Calu3 (cell line): Measurements from ENCODE around the gene RNF213. TPM values are rescaled to one million over a fixed set of nuclear protein-coding genes. Genes with fewer than 3 reads are reported as not detected.

Source experiments
- BruUV-seq: library from RNA; stranded (reverse); fragments of 400-500 nt; replicated peaks from 2 replicates; lab custom pipeline; 2021; lab: Mats Ljungman, UMichigan
- CTCF ChIA-PET: fragments of 300-600 bp; sonication (Branson Sonifier 250); formaldehyde crosslinking; loops from one replicate; lab custom pipeline; 2022; ENCODE audit warnings: antibody characterized with exemption; lab: Charles Lee
- DNase-seq: peaks from one replicate; pipeline ENCODE4 v3.0.0; 2022
- H3K27ac Mint-ChIP-seq: one replicate; pipeline ENCODE4 v1.8.0; 2022; ENCODE audit warnings: mixed read lengths; ENCODE audit not compliant: unreplicated experiment
- H3K27me3 Mint-ChIP-seq: one replicate; pipeline ENCODE4 v1.8.0; 2022; ENCODE audit warnings: mixed read lengths; ENCODE audit not compliant: unreplicated experiment
- H3K36me3 Mint-ChIP-seq: one replicate; pipeline ENCODE4 v1.8.0; 2022; ENCODE audit warnings: mild to moderate bottlenecking, moderate library complexity, mixed read lengths; ENCODE audit not compliant: insufficient read depth, unreplicated experiment
- H3K4me1 Mint-ChIP-seq: one replicate; pipeline ENCODE4 v1.8.0; 2022; ENCODE audit warnings: mild to moderate bottlenecking, low read depth, mixed read lengths; ENCODE audit not compliant: unreplicated experiment
- H3K4me3 Mint-ChIP-seq: one replicate; pipeline ENCODE4 v1.8.0; 2022; ENCODE audit warnings: mild to moderate bottlenecking, low read depth, moderate library complexity, mixed read lengths; ENCODE audit not compliant: unreplicated experiment
- H3K9me3 Mint-ChIP-seq: one replicate; pipeline ENCODE4 v1.8.0; 2022; ENCODE audit warnings: low read depth, mixed read lengths; ENCODE audit not compliant: unreplicated experiment
- intact Hi-C: fragments of 100-400 bp; cut with micrococcal nuclease; formaldehyde crosslinking; loops from one replicate; pipeline ENCODE4 v1.10.0; 2022; ENCODE audit not compliant: unreplicated experiment
- total RNA-seq: library from RNA; stranded (reverse); gene quantifications from 2 replicates; pipeline ENCODE4 v1.2.3, GENCODE V29; 2022
- TF ChIP-seq, protein P1 (sequence below): fragments of 200-600 bp; IDR thresholded peaks from one replicate; pipeline ENCODE4 v1.8.0; 2022; ENCODE audit warnings: antibody characterized with exemption; ENCODE audit not compliant: unreplicated experiment

Gene RNF213
- total RNA-seq, 1 experiment from 2014 or later: 221 TPM

DNA sequence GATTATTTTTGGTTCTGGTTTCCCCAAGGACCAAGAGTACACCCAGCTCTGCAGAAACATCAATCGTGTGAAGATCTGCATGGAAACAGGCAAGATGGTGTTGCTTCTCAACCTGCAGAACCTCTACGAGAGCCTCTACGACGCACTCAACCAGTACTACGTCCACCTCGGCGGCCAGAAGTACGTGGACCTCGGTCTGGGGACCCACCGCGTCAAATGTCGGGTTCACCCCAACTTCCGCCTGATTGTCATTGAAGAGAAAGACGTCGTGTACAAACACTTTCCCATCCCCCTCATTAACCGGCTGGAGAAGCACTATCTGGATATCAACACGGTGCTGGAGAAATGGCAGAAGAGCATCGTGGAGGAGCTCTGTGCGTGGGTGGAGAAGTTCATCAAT, 86.9 kb downstream of the RNF213 start:
- Mint-ChIP-seq H3K27ac (no peak overlapping the region), H3K36me3 (peaks cover 66% of the 10 kb centered on the region), H3K4me3 (no peak overlapping the region), H3K9me3 (no peaks in the 10 kb centered on the region), H3K27me3 (no peaks in the 10 kb centered on the region), H3K4me1 (no peaks in the 10 kb centered on the region)
- intact Hi-C loops: no loop called here
- no peak for DNase-seq
- BruUV-seq: no TSS peak
- TF ChIP-seq, protein P1, sequence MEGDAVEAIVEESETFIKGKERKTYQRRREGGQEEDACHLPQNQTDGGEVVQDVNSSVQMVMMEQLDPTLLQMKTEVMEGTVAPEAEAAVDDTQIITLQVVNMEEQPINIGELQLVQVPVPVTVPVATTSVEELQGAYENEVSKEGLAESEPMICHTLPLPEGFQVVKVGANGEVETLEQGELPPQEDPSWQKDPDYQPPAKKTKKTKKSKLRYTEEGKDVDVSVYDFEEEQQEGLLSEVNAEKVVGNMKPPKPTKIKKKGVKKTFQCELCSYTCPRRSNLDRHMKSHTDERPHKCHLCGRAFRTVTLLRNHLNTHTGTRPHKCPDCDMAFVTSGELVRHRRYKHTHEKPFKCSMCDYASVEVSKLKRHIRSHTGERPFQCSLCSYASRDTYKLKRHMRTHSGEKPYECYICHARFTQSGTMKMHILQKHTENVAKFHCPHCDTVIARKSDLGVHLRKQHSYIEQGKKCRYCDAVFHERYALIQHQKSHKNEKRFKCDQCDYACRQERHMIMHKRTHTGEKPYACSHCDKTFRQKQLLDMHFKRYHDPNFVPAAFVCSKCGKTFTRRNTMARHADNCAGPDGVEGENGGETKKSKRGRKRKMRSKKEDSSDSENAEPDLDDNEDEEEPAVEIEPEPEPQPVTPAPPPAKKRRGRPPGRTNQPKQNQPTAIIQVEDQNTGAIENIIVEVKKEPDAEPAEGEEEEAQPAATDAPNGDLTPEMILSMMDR: no peak
- CTCF ChIA-PET: no interaction called here

DNA sequence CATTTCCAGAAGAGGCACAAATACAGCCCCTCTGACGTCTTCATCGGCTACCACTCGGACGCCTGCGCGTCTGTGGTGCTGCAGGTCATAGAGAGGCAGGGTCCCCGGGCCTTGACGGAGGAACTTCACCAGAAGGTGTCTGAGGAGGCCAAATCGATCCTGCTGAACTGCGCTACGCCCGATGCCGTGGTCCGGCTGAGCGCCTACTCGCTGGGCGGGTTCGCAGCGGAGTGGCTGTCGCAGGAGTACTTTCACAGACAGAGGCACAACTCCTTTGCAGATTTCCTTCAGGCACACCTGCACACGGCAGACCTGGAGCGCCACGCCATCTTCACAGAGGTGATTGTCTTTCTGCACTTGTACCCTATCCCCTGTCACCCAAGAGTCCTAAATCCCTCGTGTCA, 87.3 kb downstream of the RNF213 start:
- no peaks in the 10 kb centered on the region for H3K4me1 Mint-ChIP-seq
- no TSS peak for BruUV-seq
- H3K27ac Mint-ChIP-seq: no peak overlapping the region
- no peaks in the 10 kb centered on the region for H3K9me3 Mint-ChIP-seq
- H3K27me3 Mint-ChIP-seq: no peaks in the 10 kb centered on the region
- CTCF ChIA-PET: no interaction called here
- intact Hi-C loops: no loop called here
- no peak for DNase-seq
- TF ChIP-seq, protein P1: no peak
- no peak overlapping the region for H3K4me3 Mint-ChIP-seq
- peaks cover 70% of the 10 kb centered on the region for H3K36me3 Mint-ChIP-seq

DNA sequence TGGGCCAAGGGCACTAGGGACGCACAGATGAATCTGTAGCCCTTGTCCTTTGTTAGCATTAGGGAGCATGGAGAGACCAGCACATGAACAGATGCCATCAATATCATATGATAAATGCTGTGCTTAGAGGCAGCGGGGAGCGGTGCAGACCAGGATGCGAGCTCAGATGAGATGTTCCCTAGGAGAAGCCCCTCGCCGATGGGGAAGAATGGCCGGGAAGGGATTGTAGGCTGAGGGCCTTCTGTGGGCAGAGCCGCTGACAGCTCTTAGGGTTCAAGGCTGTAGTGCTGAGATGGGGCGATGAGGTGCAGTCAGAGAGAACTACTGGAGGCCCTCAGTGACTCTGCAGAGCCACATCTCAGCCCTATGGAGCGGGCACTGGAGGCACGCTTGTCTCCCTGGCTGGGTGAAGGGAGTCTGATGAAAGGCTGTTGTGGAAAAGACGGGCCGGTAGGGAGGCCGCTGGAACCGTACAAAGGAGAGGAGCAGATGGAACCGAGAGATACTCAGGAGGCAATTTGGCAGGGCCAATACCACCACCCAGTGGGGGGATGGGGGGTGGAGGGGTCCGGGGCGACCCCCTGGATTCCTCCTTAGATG, 88.0 kb downstream of the RNF213 start:
- no peak for DNase-seq
- intact Hi-C loops: no loop called here
- peaks cover 71% of the 10 kb centered on the region for H3K36me3 Mint-ChIP-seq
- no peaks in the 10 kb centered on the region for H3K9me3 Mint-ChIP-seq
- no peaks in the 10 kb centered on the region for H3K27me3 Mint-ChIP-seq
- H3K4me1 Mint-ChIP-seq: no peaks in the 10 kb centered on the region
- CTCF ChIA-PET: no interaction called here
- BruUV-seq: no TSS peak
- TF ChIP-seq, protein P1: no peak
- no peak overlapping the region for H3K27ac Mint-ChIP-seq
- H3K4me3 Mint-ChIP-seq: no peak overlapping the region

DNA sequence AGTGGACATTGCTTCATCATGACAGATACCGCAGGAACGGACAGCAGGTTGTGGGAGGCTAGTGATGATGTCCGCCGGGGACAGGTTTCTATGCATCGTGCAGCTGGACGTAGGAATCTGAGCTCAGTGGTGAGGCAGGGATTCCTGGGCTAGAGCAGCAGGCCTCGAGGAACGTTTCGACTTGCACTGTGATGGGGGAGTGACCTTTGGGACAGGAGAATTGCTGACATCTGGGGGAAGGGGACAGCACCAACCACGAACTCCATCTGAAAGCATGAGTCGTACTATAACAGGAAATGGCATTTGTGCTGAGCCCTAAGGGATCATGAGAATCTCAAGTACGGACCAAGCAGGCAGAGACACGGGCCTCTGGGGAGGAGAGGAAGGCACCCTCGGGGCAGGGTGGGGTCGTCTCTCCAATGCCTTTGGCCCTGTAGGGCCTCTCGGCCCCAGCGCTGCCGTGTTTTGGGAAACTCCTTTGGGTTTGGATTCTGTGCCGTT, 88.5 kb downstream of the RNF213 start:
- H3K27me3 Mint-ChIP-seq: no peaks in the 10 kb centered on the region
- H3K36me3 Mint-ChIP-seq: peaks cover 71% of the 10 kb centered on the region
- H3K4me1 Mint-ChIP-seq: no peaks in the 10 kb centered on the region
- H3K27ac Mint-ChIP-seq: no peak overlapping the region
- TF ChIP-seq, protein P1: no peak
- CTCF ChIA-PET: no interaction called here
- H3K4me3 Mint-ChIP-seq: no peak overlapping the region
- no peak for DNase-seq
- intact Hi-C loops: no loop called here
- BruUV-seq: no TSS peak
- H3K9me3 Mint-ChIP-seq: no peaks in the 10 kb centered on the region
